HuH-7.5 (cell line): ENCODE results near the gene STON2.

Experiments
- DNase-seq: peaks from one replicate; pipeline ENCODE4 v3.0.0; 2011; ENCODE audit warnings: low spot score

Gene STON2

DNA sequence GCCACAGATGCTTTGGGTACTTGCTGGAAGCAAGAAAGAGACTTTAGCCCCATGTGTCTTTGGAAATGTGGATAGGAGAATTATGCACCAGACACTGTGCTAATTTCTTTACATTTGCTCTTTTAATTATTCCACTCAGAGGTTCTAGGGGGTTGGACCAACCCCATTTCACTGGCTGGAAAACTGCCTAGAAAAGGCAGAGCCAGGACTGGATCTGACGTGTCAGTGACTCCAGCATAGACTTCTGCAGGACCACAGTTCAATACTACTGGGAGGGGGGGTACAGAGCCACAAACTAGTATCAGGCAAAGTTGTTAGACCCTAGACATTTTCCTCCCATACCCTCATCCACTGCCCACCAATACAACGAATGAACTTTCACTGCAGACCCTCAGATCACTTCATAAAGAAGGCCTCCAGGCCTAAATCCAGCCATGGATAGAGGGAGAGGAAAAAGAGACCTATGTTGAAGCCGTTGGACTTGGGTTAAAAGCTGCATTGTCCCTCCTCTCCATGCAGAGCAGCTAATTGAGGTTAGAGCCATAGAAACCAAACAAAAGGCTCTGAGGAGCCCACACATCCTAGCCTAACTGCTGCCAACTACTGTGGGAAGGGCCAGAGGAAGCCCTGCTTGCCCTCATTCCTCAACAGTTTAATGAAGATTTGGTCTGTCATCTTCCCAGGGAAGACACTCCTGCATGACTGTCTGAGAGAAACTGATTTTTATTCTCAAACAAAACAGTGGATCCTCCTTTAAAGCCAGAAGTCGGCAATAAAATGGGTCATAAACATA is 68.7 kb downstream of the STON2 start:
- no peak for DNase-seq

GRCh38 chr14:81330619-81331122 is 69.5 kb downstream of the STON2 start:
- DNase-seq: no peak

DNA sequence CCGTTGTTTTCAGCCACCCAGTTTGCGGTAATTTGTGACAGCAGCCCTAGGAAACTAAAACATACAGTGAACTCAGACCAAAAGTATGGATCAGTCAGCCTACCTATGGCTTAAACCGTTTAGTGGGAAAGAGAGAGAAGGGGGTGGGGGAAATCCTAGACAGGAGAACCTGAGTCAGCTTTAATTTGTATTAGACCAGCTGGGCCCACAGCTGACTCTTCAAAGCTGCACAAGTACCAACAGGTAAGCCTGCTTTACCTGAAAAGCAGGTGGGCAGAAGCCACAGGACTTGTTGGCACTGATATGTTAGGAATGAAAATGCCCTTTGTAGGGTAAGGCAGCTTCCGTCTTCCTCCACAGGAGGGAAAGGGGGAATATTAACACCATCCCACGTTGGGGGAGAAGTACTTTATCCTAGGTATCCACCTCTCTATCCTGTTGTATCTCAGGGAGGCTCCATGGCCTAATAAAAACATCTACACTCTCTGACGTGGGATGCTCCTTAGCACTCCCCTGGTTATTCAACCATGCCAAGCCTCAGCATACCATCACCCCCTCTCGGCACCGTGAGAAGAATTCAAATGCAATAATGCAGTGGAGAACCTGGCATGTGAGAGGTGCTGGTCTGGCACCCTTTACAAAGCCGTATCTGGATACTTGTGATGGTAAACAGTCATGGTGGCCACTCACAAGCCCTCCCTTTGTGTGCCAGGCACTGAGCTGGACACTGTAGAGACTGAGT is 70.3 kb downstream of the STON2 start:
- no peak for DNase-seq

- no peak for DNase-seq
Observed at GRCh38 chr14:81326451-81326850, 73.7 kb downstream of the STON2 start.

DNA sequence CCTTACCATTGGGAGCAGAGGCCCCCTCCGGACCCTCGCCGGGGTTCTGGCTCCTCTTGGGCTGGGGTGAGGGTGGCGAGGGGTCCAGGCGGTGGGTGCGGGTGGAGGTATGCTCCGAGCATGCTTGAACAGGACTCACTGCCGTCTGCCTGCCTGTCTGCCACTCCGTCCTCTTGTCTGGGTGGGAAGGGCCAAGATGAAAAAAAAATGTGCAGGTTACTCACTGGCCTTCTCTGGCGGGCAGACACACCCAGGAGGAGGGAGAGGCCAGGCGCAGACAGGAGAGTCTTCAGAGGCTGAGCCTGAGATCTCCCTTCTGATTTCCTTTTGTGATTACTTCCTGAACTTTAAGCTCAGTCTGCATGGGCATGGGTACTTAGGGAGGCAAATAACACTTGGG is 76.1 kb downstream of the STON2 start:
- DNase-seq: no peak

- no peak for DNase-seq
Observed at GRCh38 chr14:81323093-81323492, 77.0 kb downstream of the STON2 start.

DNA sequence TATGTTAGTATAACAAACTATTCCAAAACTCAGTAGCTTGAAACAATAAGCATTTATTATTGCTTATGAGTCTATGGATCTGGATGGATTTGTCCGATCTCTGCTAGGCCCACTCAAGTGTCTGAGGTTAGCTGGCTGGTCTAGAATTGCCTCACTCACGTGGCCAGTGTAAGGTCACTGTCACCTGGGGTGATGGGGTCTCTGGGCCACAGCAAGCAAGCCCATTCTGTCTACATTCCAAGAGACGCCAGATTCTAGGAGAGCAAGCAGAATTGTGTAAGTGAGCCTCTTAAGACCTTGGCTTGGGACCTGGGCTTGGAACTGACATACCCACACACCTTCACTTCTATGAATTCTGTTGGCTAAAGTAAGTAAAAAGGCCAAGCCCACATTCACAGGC is 80.2 kb downstream of the STON2 start:
- DNase-seq: no peak

GRCh38 chr14:81319314-81319713 is 80.8 kb downstream of the STON2 start:
- DNase-seq: peak; percentile 32

GRCh38 chr14:81315341-81315740 is 84.8 kb downstream of the STON2 start:
- no peak for DNase-seq

GRCh38 chr14:81314443-81315175 is 85.5 kb downstream of the STON2 start:
- no peak for DNase-seq

DNA sequence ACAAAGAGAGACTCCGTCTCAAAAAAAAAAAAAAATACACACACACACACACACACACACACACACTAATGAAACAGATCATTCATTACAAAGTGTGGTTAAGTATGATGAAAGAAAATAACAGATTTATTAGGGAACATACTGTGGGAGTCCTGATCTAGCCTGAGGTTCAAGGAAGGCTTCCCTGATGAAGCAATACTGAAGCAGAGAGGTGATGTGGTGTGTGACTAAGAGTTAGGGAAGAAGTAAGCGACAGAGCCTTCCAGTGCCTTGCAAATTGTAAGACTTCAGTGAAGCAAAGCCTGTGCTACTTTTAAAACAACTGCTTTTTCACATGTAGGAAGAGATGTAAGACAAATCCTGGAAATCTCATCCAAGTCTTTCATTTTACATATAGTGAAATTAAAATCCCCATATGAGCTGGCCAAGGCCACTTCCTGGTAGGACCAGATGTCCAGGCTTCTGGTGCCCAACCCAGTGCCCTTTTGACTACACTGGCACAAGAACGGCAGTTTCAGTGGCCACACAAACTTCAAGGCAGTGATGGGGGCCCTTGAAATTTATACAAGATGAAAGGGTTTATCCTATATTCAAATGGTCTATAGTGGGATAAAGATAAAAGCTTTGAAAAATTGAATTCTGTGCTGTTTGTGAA is 86.2 kb downstream of the STON2 start:
- no peak for DNase-seq

DNA sequence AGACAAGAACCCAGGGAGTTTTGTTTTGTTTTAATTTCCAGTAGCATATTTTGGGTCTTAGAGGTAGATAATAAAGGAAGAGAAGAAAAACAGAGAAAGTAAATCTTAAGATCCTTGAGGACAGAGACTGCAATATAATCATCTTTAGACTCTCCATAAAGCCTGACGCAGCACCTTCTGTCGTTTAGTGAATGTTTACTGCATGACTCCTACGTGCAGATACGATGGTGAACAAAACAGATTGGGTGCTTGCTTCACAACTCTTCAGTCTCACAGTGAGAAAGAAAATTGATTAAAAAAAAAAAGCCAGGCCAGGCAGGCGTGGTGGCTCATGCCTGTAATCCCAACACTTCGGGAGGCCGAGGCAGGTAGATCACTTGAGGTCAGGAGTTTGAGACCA is 86.9 kb downstream of the STON2 start:
- DNase-seq: no peak

- DNase-seq: no peak
Observed at GRCh38 chr14:81312289-81312876, 87.7 kb downstream of the STON2 start.

DNA sequence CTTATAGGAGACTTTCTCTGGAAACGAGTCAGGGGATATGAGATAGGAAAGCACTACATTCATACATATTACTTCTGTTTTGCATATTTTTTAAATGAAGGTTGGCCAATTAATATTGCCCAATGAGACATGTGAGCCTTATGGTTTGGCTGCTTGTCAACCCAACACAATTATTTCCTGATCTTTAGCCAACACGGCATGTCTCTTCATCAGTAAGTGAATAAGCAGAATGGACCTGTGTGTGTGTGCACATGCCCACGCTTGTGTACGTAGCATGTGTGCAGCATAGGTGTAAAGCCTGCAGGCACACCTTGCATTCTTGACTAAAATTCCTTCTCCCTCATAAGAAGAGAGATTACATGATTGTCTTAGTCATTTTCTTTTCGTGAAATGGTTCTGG is 88.3 kb downstream of the STON2 start:
- DNase-seq: no peak

GRCh38 chr14:81311141-81311540 is 89.0 kb downstream of the STON2 start:
- DNase-seq: no peak

GRCh38 chr14:81310606-81311005 is 89.5 kb downstream of the STON2 start:
- DNase-seq: no peak

DNA sequence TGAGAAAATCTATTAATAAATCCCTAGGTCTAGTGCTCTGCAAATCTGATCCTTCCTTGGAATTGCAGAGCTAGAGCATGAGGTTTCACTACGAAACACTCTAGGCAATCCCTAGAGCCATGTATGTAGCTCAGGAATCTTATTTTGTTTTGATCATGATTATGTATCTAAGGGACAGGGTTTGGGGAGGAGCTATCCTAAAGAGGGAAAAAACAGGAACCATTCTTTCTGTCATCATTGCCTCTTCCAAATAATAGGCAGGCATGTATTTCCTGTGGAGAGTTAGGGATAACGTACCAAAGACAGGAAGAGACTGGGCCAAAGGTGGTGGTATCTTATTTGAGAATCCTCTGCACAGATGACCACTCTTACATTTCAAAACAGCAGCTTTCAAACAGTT is 90.6 kb downstream of the STON2 start:
- no peak for DNase-seq

- no peak for DNase-seq
Observed at GRCh38 chr14:81305743-81306142, 94.4 kb downstream of the STON2 start.

- DNase-seq: no peak
Observed at GRCh38 chr14:81305065-81305464, 95.1 kb downstream of the STON2 start.

- DNase-seq: peak; percentile 37
Observed at GRCh38 chr14:81303258-81303935, 96.7 kb downstream of the STON2 start.

DNA sequence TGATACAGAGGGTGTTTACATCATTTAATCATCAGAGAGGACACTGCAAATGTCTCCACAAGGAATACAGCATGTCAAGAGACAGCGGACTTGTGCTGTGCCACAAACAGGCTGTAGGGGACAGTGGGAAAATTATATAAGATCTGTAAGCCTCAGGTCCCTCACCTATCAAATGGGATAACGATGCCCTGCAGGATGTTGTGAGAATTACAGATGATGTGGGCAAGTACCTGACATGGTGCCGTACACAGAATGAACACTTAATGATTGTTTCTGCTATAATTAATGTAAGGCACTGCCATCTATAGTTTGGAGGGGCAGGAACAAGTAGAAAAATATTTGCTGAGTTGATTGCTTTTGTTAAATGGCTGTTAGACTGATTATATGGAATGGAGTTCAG is 97.5 kb downstream of the STON2 start:
- no peak for DNase-seq
